OCI-LY1 (cell line): ENCODE data around the gene DNAH11.

Source experiments
- H2AFZ ChIP-seq: fragments of 200-600 bp; sonication (generic), shearing (Covaris generic); 2 replicates; pipeline ENCODE4 v1.6.0; 2014; ENCODE audit warnings: antibody characterized with exemption, mild to moderate bottlenecking, low read length
- H3F3A ChIP-seq: fragments of 200-600 bp; sonication (generic), shearing (Covaris generic); 2 replicates; pipeline ENCODE4 v1.6.0; 2014; ENCODE audit warnings: mild to moderate bottlenecking, antibody characterized with exemption, low read length, moderate library complexity; ENCODE audit not compliant: insufficient read depth
- H3K27ac ChIP-seq: fragments of 200-600 bp; sonication (generic); 2 replicates; pipeline ENCODE4 v1.5.1; 2014; ENCODE audit warnings: low read length, mixed run types, mild to moderate bottlenecking, low read depth; ENCODE audit not compliant: poor library complexity, severe bottlenecking
- H3K27me3 ChIP-seq: fragments of 200-600 bp; sonication (generic); 2 replicates; pipeline ENCODE4 v1.6.0; 2014; ENCODE audit warnings: antibody characterized with exemption, mild to moderate bottlenecking, low read length, moderate library complexity; ENCODE audit not compliant: insufficient read depth
- H3K36me3 ChIP-seq: fragments of 200-600 bp; sonication (generic); 2 replicates; pipeline ENCODE4 v1.6.1; 2014; ENCODE audit warnings: mild to moderate bottlenecking, antibody characterized with exemption, low read length, moderate library complexity, mixed read lengths; ENCODE audit not compliant: insufficient read depth
- H3K4me1 ChIP-seq: fragments of 200-600 bp; sonication (generic); 2 replicates; pipeline ENCODE4 v1.5.1; 2014; ENCODE audit warnings: mild to moderate bottlenecking, low read length, moderate library complexity; ENCODE audit not compliant: insufficient read depth, severe bottlenecking
- H3K4me2 ChIP-seq: fragments of 200-600 bp; sonication (generic), shearing (Covaris generic); 2 replicates; pipeline ENCODE4 v1.6.1; 2014; ENCODE audit warnings: low read length
- H3K4me3 ChIP-seq: fragments of 200-600 bp; sonication (generic); 2 replicates; pipeline ENCODE4 v1.5.1; 2014; ENCODE audit warnings: low read length, low read depth, mild to moderate bottlenecking, mixed read lengths; ENCODE audit not compliant: poor library complexity, severe bottlenecking
- H3K79me2 ChIP-seq: fragments of 200-600 bp; shearing (Covaris generic); 2 replicates; pipeline ENCODE4 v1.6.1; 2016; ENCODE audit warnings: mixed run types, low read length, mixed read lengths; ENCODE audit not compliant: insufficient read depth
- H3K9ac ChIP-seq: fragments of 200-600 bp; sonication (generic), shearing (Covaris generic); 2 replicates; pipeline ENCODE4 v1.6.1; 2014; ENCODE audit warnings: mild to moderate bottlenecking, low read length, mixed read lengths
- H3K9me2 ChIP-seq: fragments of 200-600 bp; sonication (generic), shearing (Covaris generic); 2 replicates; pipeline ENCODE4 v1.6.1; 2014; ENCODE audit warnings: low read depth, mild to moderate bottlenecking, low read length, mixed read lengths
- H3K9me3 ChIP-seq: fragments of 200-600 bp; shearing (Covaris generic); 2 replicates; pipeline ENCODE4 v1.6.1; 2014; ENCODE audit warnings: low read length, mixed read lengths
- H4K20me1 ChIP-seq: fragments of 200-600 bp; sonication (generic), shearing (Covaris generic); 2 replicates; pipeline ENCODE4 v1.6.0; 2016; ENCODE audit warnings: mild to moderate bottlenecking, low read length; ENCODE audit not compliant: insufficient read depth
- EZH2 ChIP-seq: fragments of 200-600 bp; sonication (generic), shearing (Covaris generic); IDR thresholded peaks from 2 replicates; pipeline ENCODE4 v1.8.0; 2017; ENCODE audit warnings: borderline replicate concordance, mixed run types, mild to moderate bottlenecking, antibody characterized with exemption, low read length, moderate library complexity, mixed read lengths
- TF ChIP-seq, protein P1 (sequence below): fragments of 200-600 bp; sonication (generic), shearing (Covaris generic); IDR thresholded peaks from 2 replicates; pipeline ENCODE4 v1.5.1; 2017; ENCODE audit warnings: mild to moderate bottlenecking, antibody characterized with exemption, low read length, moderate library complexity, mixed read lengths

Gene DNAH11

DNA sequence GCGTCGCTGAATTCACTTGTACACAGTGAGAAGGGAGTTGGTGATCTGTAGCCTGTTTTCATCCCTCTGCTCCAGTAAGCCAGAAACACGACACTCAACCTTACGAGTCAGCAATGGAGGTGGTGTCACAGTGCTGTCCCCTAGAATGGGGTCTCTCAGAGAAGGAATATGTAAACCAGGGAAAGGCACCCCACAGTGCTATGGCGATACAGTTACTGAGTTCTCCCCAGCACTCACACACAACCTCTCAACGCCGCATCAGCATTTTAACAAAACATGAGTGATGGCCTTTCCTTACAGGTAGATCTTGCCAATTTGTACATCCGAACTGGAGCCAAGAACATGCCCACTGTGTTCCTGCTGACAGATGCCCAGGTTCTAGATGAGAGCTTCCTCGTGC is 206.5 kb downstream of the DNAH11 start:
- 0 out of 2 replicates have a peak, but pooled peaks cover 2% of the 10 kb centered on the region for H3K27me3 ChIP-seq
- no peak for TF ChIP-seq EZH2
- TF ChIP-seq, protein P1, sequence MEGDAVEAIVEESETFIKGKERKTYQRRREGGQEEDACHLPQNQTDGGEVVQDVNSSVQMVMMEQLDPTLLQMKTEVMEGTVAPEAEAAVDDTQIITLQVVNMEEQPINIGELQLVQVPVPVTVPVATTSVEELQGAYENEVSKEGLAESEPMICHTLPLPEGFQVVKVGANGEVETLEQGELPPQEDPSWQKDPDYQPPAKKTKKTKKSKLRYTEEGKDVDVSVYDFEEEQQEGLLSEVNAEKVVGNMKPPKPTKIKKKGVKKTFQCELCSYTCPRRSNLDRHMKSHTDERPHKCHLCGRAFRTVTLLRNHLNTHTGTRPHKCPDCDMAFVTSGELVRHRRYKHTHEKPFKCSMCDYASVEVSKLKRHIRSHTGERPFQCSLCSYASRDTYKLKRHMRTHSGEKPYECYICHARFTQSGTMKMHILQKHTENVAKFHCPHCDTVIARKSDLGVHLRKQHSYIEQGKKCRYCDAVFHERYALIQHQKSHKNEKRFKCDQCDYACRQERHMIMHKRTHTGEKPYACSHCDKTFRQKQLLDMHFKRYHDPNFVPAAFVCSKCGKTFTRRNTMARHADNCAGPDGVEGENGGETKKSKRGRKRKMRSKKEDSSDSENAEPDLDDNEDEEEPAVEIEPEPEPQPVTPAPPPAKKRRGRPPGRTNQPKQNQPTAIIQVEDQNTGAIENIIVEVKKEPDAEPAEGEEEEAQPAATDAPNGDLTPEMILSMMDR, result no peak
- no peak overlapping the region for H3K4me2 ChIP-seq

DNA sequence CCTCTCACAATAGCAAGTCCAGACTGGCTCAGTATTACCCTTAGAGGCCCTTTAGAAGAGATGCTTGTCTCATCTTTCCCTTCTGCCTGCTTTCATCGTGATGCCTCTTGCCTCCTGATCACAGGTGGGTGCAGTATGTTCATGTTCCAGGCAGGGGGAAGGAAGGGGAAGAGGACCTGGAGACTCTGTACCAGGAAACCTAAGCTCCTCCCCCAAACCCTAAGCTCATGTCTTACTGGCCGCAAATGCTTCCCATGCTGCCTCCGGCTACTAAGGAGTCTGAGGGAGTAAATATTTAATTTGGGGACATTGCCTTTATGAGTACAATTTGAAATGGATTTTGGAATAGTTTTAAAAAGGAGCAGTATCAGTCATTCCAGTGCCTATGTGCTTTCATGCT is 210.2 kb downstream of the DNAH11 start:
- Histone ChIP-seq H3K4me1 (no peaks in the 10 kb centered on the region), H3K79me2 (no peaks in the 10 kb centered on the region), H3K27me3 (no peaks in the 10 kb centered on the region), H3K9me3 (no peaks in the 10 kb centered on the region), H3K9ac (no peak overlapping the region), H3K9me2 (no peaks in the 10 kb centered on the region), H3K4me2 (no peak overlapping the region), H3K27ac (no peak overlapping the region), H3K4me3 (no peak overlapping the region), H2AFZ (no peak overlapping the region), H3K36me3 (no peaks in the 10 kb centered on the region), H3F3A (no peaks in the 10 kb centered on the region), H4K20me1 (no peaks in the 10 kb centered on the region)
- TF ChIP-seq, protein P1, result no peak
- TF ChIP-seq EZH2, result no peak

More for the DNA sequence above, 206.5 kb downstream of the DNAH11 start:
- no peak overlapping the region for H3K27ac ChIP-seq
- H3K36me3 ChIP-seq, result no peaks in the 10 kb centered on the region
- no peaks in the 10 kb centered on the region for H3K79me2 ChIP-seq
- H3K4me1 ChIP-seq, result no peaks in the 10 kb centered on the region
- no peak overlapping the region for H3K4me3 ChIP-seq
- H2AFZ ChIP-seq, result no peak overlapping the region
- H3F3A ChIP-seq, result no peaks in the 10 kb centered on the region
- H4K20me1 ChIP-seq, result no peaks in the 10 kb centered on the region
- no peak overlapping the region for H3K9ac ChIP-seq
- no peaks in the 10 kb centered on the region for H3K9me2 ChIP-seq
- H3K9me3 ChIP-seq, result no peaks in the 10 kb centered on the region

DNA sequence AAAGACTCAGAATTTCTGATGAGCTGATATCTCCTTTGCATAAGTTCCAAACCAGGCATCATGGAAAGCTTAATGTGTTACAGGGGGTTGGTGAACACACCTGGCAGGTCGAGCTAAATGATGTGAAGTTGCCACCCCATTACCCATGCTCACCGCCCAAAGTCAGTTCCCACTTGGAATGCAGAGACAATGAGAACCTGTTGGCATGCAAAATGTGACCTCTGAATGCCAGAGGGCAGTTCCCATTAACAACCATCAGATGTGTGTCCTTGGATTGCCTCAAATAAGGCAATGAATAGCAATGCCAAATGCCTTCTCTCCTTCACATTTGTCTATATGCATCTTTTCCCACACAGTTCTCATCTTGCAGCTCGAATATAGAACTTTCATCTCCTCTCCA is 212.1 kb downstream of the DNAH11 start:
- Histone ChIP-seq H3K4me3 (no peak overlapping the region), H3K4me1 (no peaks in the 10 kb centered on the region), H3K79me2 (no peaks in the 10 kb centered on the region), H3K27ac (no peak overlapping the region), H3K9me3 (no peaks in the 10 kb centered on the region), H4K20me1 (no peaks in the 10 kb centered on the region), H3K36me3 (no peaks in the 10 kb centered on the region), H3F3A (no peaks in the 10 kb centered on the region), H3K27me3 (no peaks in the 10 kb centered on the region), H3K4me2 (no peak overlapping the region), H3K9me2 (no peaks in the 10 kb centered on the region), H2AFZ (no peak overlapping the region), H3K9ac (no peak overlapping the region)
- TF ChIP-seq, protein P1, result no peak
